KBM-7 (cell line): ENCODE data around the gene RAD50.
A peak's percentile ranks its signal among the peaks of the same experiment; 100 is the strongest.
"Not testable (repeated sequence)": the region's sequence is repeated elsewhere in the genome, so short reads cannot be mapped to it uniquely, and the experiment has no call there.

Source experiments
- DNase-seq: peaks from one replicate; pipeline ENCODE4 v3.0.0-alpha.2; 2015
- in situ Hi-C: fragments of 300-500 bp; cut with MboI; formaldehyde crosslinking; loops from 2 replicates; pipeline ENCODE4 v1.14.3; 2020; ENCODE audit warnings: low sequenced_read_pairs, low pct_unique_long_range_greater_than_20kb, mixed read lengths

RAD50 gene

DNA sequence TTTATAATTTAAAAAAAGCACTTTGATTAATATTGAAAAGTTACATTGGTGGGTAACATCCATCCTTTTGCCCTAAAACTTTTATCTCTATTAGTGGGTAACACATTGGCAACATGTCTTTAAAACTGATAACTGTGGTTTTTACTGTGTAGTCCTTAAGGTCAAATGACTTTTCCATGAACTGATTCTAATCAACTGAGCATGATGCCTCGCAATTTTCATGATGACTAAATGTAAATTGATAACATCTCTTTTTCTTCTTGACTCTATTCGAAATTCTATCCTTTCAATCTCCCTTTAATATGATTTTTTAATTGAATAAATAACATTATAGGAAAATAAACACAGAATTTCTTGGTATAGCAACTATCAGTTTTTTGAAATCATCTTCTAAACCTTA, 7.2 kb upstream of the RAD50 start:
- in situ Hi-C loops = no loop called here
- no peak for DNase-seq

- in situ Hi-C loops = no loop called here
- DNase-seq = no peak
These were observed 519 bp upstream of the RAD50 start for GRCh38 chr5:132556153-132556762.

GRCh38 chr5:132557478-132558172, 848 bp downstream of the RAD50 start:
- DNase-seq = no peak
- in situ Hi-C loops = no loop called here

GRCh38 chr5:132559383-132560060, 2.7 kb downstream of the RAD50 start:
- in situ Hi-C loops = no loop called here
- DNase-seq = no peak

DNA sequence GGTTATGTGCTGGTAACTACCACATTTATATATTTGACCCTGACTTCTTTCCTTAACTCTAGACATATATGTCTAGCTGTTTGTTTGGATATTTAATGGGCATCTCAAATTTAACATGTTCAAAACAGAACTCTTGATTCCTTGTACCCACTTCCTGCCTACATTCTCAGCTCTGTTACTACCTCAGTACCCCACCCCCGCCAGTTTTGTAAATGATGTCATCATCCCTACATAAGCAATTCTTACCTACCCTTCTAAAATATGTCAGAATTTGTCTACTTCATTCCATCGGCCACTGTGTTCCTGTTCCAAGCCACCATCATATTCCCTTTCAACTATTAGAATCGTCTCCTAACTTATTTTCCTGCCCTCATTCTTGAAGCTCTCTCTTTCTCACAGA, 4.8 kb downstream of the RAD50 start:
- DNase-seq = no peak
- in situ Hi-C loops = no loop called here

- in situ Hi-C loops, DNase-seq: not testable (repeated sequence)
These were observed 7.8 kb downstream of the RAD50 start for GRCh38 chr5:132564555-132564954.

DNA sequence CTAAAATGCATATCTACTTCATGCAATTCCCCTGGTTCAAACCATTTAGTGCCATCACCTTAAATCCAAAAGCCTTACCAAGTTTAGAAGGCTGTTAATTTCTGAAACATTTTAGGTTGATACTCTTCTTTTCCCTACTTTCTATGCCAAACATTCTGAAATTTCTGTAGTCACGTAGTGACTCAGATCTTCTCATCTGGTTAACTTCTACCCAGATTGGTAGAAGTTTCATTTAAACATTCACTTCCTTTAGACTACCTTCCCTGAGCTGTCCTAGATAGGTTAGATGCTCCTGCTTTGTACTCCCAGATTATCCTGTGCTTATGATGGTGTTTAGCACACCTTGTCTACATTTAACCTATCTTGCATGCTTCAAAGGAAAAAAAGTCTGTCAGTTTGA, 9.9 kb downstream of the RAD50 start:
- no peak for DNase-seq
- in situ Hi-C loops = no loop called here

GRCh38 chr5:132576123-132576522, 19.3 kb downstream of the RAD50 start:
- DNase-seq = no peak
- in situ Hi-C loops = no loop called here

GRCh38 chr5:132584560-132584959, 27.8 kb downstream of the RAD50 start:
- in situ Hi-C loops, DNase-seq: not testable (repeated sequence)

DNA sequence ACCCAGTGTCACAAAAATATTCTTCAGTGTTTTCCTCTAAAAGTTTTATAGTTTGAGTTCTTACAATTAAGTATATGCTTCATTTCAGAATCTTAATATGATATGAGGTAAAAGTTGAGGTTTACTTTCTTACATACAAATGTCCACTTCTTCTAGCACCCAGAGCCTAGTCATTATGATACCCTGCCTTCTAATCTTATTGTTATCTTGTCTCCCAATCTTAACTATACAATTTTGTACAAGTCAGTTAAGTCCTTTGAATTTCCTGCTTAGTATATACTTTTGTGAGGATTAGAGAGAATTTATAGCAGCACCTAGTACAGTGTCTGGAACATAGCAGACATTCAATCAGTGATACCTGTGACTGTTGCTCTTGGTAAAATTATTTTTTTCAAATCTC, 29.3 kb downstream of the RAD50 start:
- DNase-seq = no peak
- in situ Hi-C loops = no loop called here

- no peak for DNase-seq
- in situ Hi-C loops = no loop called here
These were observed 32.7 kb downstream of the RAD50 start for GRCh38 chr5:132589467-132589866.

GRCh38 chr5:132591145-132591544, 34.4 kb downstream of the RAD50 start:
- DNase-seq = peak; percentile 10
- in situ Hi-C loops = no loop called here

DNA sequence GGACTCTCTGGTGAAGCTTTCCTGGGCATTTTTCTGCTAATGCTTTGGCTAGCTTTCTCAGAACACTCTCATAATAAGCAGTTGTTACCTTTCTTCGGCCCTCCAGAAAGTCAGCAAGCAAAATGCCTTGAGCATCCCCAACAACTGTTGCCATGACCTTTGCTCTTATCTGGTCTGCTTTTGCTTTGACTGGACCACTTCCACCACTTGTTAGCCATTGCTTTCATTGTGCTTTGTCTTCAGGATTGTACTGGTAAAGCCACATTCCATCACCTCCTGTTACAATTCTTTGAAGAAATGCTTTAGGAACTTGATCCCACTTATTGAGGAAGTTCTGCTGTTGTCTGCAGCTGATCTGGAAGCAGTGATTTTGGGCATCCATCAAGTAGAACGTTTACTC, 35.7 kb downstream of the RAD50 start:
- in situ Hi-C loops = no loop called here
- no peak for DNase-seq

- in situ Hi-C loops = no loop called here
- DNase-seq = no peak
These were observed 37.4 kb downstream of the RAD50 start for GRCh38 chr5:132594170-132594569.

DNA sequence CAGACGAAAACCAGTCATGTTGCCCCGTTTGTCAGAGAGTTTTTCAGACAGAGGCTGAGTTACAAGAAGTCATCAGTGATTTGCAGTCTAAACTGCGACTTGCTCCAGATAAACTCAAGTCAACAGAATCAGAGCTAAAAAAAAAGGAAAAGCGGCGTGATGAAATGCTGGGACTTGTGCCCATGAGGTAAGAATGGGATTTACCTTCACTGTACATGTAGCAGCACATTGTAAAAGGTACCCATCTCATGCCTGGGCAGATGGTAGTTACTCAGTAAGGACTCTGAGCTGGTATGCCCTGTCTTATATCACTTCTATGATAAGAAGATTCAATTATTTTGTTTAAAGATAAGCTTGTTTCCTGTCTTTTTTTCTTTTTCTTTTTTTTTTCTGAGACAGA, 38.8 kb downstream of the RAD50 start:
- in situ Hi-C loops = no loop called here
- no peak for DNase-seq

- in situ Hi-C loops = no loop called here
- DNase-seq = no peak
These were observed 44.4 kb downstream of the RAD50 start for GRCh38 chr5:132601071-132601728.

DNA sequence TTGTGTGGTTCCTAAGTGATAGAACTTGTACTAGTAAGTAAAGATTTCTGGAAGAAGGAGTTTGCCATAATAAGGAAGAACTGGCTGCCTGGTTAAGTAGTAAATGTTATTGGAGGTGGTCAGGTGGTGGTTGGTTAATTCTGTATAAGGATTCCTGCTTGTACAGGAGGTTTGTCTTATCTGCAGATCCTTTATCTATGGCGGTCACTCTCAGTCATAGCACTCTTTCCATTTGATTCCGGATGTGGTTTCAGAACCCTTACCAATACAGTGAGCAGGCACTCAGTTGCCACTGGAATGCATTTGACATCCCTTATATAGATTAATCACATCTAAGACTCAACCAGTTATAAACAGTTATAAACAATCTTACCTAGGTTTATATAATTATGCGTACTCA, 50.3 kb downstream of the RAD50 start:
- in situ Hi-C loops = no loop called here
- DNase-seq = no peak

DNA sequence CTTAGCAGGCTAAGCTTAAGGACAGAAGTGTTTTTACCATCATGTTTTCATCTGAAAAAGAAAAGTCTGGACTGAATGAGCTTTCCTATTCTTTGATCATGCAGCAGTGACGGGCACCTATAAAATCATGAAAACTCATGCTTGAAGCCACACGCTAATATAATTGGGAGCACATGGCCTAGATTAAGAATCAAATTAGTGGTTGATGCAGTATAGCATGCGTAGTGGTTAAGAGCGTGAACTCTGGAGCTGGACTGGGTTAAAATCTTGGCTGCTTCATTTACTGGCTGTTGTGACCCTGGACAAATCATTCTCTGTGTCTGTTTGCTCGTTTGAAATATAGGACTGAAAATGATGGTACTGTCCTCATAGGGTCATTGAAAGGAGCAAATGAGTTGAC, 51.3 kb downstream of the RAD50 start:
- no peak for DNase-seq
- in situ Hi-C loops = no loop called here

DNA sequence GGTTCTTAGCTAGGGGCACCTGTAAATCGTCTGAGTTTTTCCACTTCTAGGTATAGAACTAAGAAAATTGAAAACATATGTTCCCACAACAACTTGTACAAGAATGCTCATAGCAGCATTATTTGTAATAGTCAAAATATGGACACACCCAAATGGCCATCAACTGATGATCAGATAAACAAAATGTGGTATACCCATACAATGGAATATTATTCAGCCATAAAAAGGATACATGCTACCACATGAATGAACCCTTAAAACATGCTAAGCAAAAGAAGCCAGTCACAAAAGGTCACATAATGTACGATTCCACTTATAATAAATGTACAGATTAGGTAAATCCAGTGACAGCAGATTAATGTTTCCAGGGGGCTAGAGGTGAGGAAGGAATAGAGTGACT, 55.2 kb downstream of the RAD50 start:
- in situ Hi-C loops = no loop called here
- DNase-seq = no peak

DNA sequence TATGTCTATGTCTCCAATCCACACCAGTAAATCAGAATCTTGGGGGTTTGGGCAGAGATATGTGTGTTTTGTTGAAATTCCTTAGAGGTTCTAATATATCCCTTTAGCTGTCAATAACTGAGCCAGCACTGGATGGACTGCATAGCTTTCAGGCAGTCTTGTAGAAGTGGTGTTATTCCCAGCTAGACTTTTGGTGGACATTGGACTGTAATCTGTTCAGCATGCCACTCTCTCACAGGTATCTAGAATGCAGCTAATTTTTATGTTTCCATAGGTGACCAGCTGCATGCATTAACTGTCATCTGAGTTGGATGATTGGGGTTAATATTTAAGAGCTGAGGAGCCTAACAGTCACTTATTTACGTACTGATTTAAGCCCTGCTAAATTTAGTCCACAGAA, 56.1 kb downstream of the RAD50 start:
- in situ Hi-C loops = no loop called here
- DNase-seq = no peak
